Fibroblast of mammary gland (primary cell): ENCODE results near the gene MSI2.

Source experiments
- DNase-seq: peaks from one replicate; pipeline ENCODE4 v3.0.0-alpha.2; 2010; ENCODE audit warnings: low read depth
- H3K4me3 ChIP-seq: 2 replicates; pipeline ENCODE4 v1.5.1; 2011; ENCODE audit warnings: low read depth, mild to moderate bottlenecking, low read length, moderate library complexity; ENCODE audit not compliant: control insufficient read depth
- TF ChIP-seq, protein P1 (sequence below): conservative IDR thresholded peaks from 2 replicates; pipeline ENCODE4 v1.5.1; 2011; ENCODE audit warnings: low read depth, low read length, inconsistent platforms; ENCODE audit not compliant: control insufficient read depth, insufficient read depth

MSI2 gene

GRCh38 chr17:57327176-57327970 is 71.0 kb downstream of the MSI2 start:
- TF ChIP-seq, protein P1, sequence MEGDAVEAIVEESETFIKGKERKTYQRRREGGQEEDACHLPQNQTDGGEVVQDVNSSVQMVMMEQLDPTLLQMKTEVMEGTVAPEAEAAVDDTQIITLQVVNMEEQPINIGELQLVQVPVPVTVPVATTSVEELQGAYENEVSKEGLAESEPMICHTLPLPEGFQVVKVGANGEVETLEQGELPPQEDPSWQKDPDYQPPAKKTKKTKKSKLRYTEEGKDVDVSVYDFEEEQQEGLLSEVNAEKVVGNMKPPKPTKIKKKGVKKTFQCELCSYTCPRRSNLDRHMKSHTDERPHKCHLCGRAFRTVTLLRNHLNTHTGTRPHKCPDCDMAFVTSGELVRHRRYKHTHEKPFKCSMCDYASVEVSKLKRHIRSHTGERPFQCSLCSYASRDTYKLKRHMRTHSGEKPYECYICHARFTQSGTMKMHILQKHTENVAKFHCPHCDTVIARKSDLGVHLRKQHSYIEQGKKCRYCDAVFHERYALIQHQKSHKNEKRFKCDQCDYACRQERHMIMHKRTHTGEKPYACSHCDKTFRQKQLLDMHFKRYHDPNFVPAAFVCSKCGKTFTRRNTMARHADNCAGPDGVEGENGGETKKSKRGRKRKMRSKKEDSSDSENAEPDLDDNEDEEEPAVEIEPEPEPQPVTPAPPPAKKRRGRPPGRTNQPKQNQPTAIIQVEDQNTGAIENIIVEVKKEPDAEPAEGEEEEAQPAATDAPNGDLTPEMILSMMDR, result no peak
- DNase-seq, result no peak

GRCh38 chr17:57328109-57328882 is 72.0 kb downstream of the MSI2 start:
- DNase-seq, result no peak
- no peak overlapping the region for H3K4me3 ChIP-seq
- TF ChIP-seq, protein P1, result no peak

More at GRCh38 chr17:57327176-57327970, 71.0 kb downstream of the MSI2 start:
- no peak overlapping the region for H3K4me3 ChIP-seq

- no peak overlapping the region for H3K4me3 ChIP-seq
- DNase-seq, result peak; percentile 40
- TF ChIP-seq, protein P1, result no peak
These were observed 73.3 kb downstream of the MSI2 start for GRCh38 chr17:57329380-57330214.

DNA sequence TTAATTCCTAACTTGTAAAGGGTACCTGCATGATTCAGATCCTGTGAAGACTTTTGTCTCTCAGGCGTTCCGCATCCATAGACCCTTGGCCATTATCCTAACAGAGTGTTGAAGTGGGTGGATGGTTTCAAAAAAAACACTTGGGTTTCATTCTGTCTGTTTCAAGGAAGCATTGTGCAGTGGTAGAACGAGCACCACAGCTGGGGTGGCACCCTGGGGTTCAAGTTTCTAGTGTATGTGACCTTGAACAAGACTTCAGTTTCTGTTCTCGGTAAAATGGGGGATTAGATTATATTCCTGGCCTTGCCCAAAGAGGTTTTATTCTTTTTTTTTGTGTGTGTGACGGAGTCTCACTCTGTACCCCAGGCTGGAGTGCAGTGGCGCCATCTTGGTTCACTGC is 74.3 kb downstream of the MSI2 start:
- DNase-seq, result no peak
- TF ChIP-seq, protein P1, result no peak
- no peak overlapping the region for H3K4me3 ChIP-seq

GRCh38 chr17:57331423-57331822 is 75.1 kb downstream of the MSI2 start:
- DNase-seq, result no peak
- TF ChIP-seq, protein P1, result no peak
- H3K4me3 ChIP-seq, result no peak overlapping the region

- no peak overlapping the region for H3K4me3 ChIP-seq
- TF ChIP-seq, protein P1, result no peak
- no peak for DNase-seq
These were observed 76.2 kb downstream of the MSI2 start for GRCh38 chr17:57332501-57332900.
